SK-N-SH (cell line): ENCODE measurements around the gene DAB1. TPM values are rescaled to one million over a fixed set of nuclear protein-coding genes. Genes with fewer than 3 reads are reported as not detected.

Source experiments
- CTCF ChIA-PET: fragments of 300-600, 350-600 bp; formaldehyde crosslinking; extraction: SDS; loops from one replicate; lab custom pipeline; 2021; lab: Yijun Ruan, JAX
- POLR2A ChIA-PET: fragments of 350-600 bp; sonication (Branson Sonifier 250); formaldehyde crosslinking; extraction: SDS; loops from one replicate; lab custom pipeline; 2020; ENCODE audit warnings: antibody characterized with exemption, inconsistent platforms; lab: Yijun Ruan, JAX
- DNase-seq: peaks from one replicate; pipeline ENCODE4 v3.0.0; 2012
- H2AFZ ChIP-seq: fragments of 200-600 bp; sonication (generic); 2 replicates; pipeline ENCODE4 v1.8.1; 2016; ENCODE audit warnings: antibody characterized with exemption, mild to moderate bottlenecking, low read depth
- H3F3A ChIP-seq: fragments of 200-600 bp; sonication (generic); replicated peaks from 2 replicates; pipeline ENCODE3; 2016; ENCODE audit warnings: antibody characterized with exemption, mild to moderate bottlenecking; ENCODE audit not compliant: insufficient read depth
- H3K27ac ChIP-seq, 2 experiments: fragments of 200-500 bp in 1 of 2; fragments of 200-600 bp in 1 of 2; sonication (Bioruptor generic) in 1 of 2; sonication (generic), shearing (Covaris generic) in 1 of 2; 2 replicates each; pipeline versions ENCODE4 v1.5.1 to v1.6.1; 2014 to 2016; ENCODE audit warnings: low read depth in 2 of 2, inconsistent platforms in 1 of 2, low read length in 1 of 2, mild to moderate bottlenecking in 1 of 2, mixed read lengths in 1 of 2
- H3K27me3 ChIP-seq: fragments of 200-600 bp; sonication (generic), shearing (Covaris generic); 2 replicates; pipeline ENCODE4 v1.6.1; 2016; ENCODE audit warnings: mixed run types; ENCODE audit not compliant: insufficient read depth
- H3K36me3 ChIP-seq, 2 experiments: fragments of 200-500 bp in 1 of 2; fragments of 200-600 bp in 1 of 2; sonication (Bioruptor generic) in 1 of 2; sonication (generic) in 1 of 2; replicated peaks in 1 of 2; 2 replicates each; pipeline versions ENCODE3 to v1.5.1; 2014 to 2016; ENCODE audit warnings: low read length in 1 of 2, mild to moderate bottlenecking in 1 of 2; ENCODE audit not compliant: insufficient read depth in 2 of 2, control insufficient read depth in 1 of 2
- H3K4me1 ChIP-seq, 2 experiments: fragments of 200-500 bp in 1 of 2; fragments of 200-600 bp in 1 of 2; sonication (Bioruptor generic) in 1 of 2; sonication (generic), shearing (Covaris generic) in 1 of 2; 2 replicates each; pipeline versions ENCODE4 v1.5.1 to v1.6.1; 2014 to 2016; ENCODE audit warnings: low read depth in 1 of 2, low read length in 1 of 2, mixed run types in 1 of 2; ENCODE audit not compliant: insufficient read depth in 2 of 2, control insufficient read depth in 1 of 2
- H3K4me2 ChIP-seq: fragments of 200-600 bp; sonication (generic), shearing (Covaris generic); 2 replicates; pipeline ENCODE4 v1.6.1; 2017; ENCODE audit warnings: mixed run types
- H3K4me3 ChIP-seq, 2 experiments: fragments of 200-500 bp in 1 of 2; fragments of 200-600 bp in 1 of 2; sonication (Bioruptor generic) in 1 of 2; sonication (generic), shearing (Covaris generic) in 1 of 2; 2 replicates each; pipeline versions ENCODE4 v1.5.1 to v1.8.1; 2014 to 2016; ENCODE audit warnings: low read depth in 2 of 2, inconsistent platforms in 1 of 2, low read length in 1 of 2, mild to moderate bottlenecking in 1 of 2, mixed read lengths in 1 of 2, moderate library complexity in 1 of 2
- H3K79me2 ChIP-seq: fragments of 200-600 bp; sonication (generic); 2 replicates; pipeline ENCODE4 v1.8.1; 2017; ENCODE audit warnings: mild to moderate bottlenecking; ENCODE audit not compliant: insufficient read depth
- H3K9ac ChIP-seq: fragments of 200-600 bp; sonication (generic); 2 replicates; pipeline ENCODE4 v1.6.1; 2017; ENCODE audit warnings: mixed run types
- H3K9me2 ChIP-seq: fragments of 200-600 bp; sonication (generic); 2 replicates; pipeline ENCODE4 v1.6.1; 2017; ENCODE audit warnings: mixed run types
- H3K9me3 ChIP-seq: fragments of 200-600 bp; sonication (generic); 2 replicates; pipeline ENCODE4 v1.6.1; 2017; ENCODE audit warnings: mixed run types, mild to moderate bottlenecking, moderate library complexity
- H4K20me1 ChIP-seq: fragments of 200-600 bp; sonication (generic); 2 replicates; pipeline ENCODE4 v1.6.1; 2017; ENCODE audit warnings: mild to moderate bottlenecking, mixed run types; ENCODE audit not compliant: insufficient read depth
- CHD2 ChIP-seq: fragments of 150-350 bp; IDR thresholded peaks from 2 replicates; pipeline ENCODE4 v1.6.1; 2018; ENCODE audit warnings: low read length; ENCODE audit not compliant: partially characterized antibody
- ELF1 ChIP-seq: IDR thresholded peaks from 2 replicates; pipeline ENCODE4 v1.4.0; 2012
- FOXJ3 ChIP-seq: sonication (generic); formaldehyde crosslinking; IDR thresholded peaks from 2 replicates; pipeline ENCODE4 v1.5.1; 2020; ENCODE audit warnings: mild to moderate bottlenecking, missing genetic modification reagents
- GATA2 ChIP-seq: sonication (generic); formaldehyde crosslinking; IDR thresholded peaks from 2 replicates; pipeline ENCODE4 v1.5.0; 2020; ENCODE audit warnings: mild to moderate bottlenecking, missing genetic modification reagents
- IRF3 ChIP-seq: fragments of 150-350 bp; IDR thresholded peaks from 2 replicates; pipeline ENCODE4 v1.6.1; 2016; ENCODE audit warnings: mild to moderate bottlenecking, low read depth, low read length
- MXI1 ChIP-seq: IDR thresholded peaks from 2 replicates; pipeline ENCODE4 v1.6.1; 2012; ENCODE audit warnings: mild to moderate bottlenecking, low read depth, low read length, improper control_type of control experiment
- NFIC ChIP-seq: IDR thresholded peaks from 2 replicates; pipeline ENCODE4 v1.4.0; 2012; ENCODE audit warnings: borderline replicate concordance
- PBX3 ChIP-seq: IDR thresholded peaks from 2 replicates; pipeline ENCODE4; 2012
- RAD21 ChIP-seq: IDR thresholded peaks from 2 replicates; pipeline ENCODE4 v1.6.1; 2012; ENCODE audit warnings: mild to moderate bottlenecking, low read length
- REST ChIP-seq: IDR thresholded peaks from 2 replicates; pipeline ENCODE4 v1.6.1; 2012; ENCODE audit warnings: mild to moderate bottlenecking, low read depth, low read length, moderate library complexity
- RXRA ChIP-seq: IDR thresholded peaks from 2 replicates; pipeline ENCODE4 v1.4.0; 2012; ENCODE audit warnings: low read depth, mild to moderate bottlenecking, borderline replicate concordance
- SIN3A ChIP-seq: IDR thresholded peaks from 2 replicates; pipeline ENCODE4 v1.6.1; 2012; ENCODE audit warnings: low read depth, mild to moderate bottlenecking, low read length, moderate library complexity, borderline replicate concordance
- YY1 ChIP-seq: IDR thresholded peaks from 2 replicates; pipeline ENCODE4 v1.4.0; 2012; ENCODE audit warnings: low read depth, mild to moderate bottlenecking
- ZBTB33 ChIP-seq: IDR thresholded peaks from 2 replicates; pipeline ENCODE4 v1.4.0; 2012; ENCODE audit warnings: low read depth, borderline replicate concordance
- WGBS: methylation state at CpG from one replicate; pipeline ENCODE4 v1.1.6; 2017; ENCODE audit warnings: low lambda C conversion rate; 5-methylcytosine and 5-hydroxymethylcytosine counted together
- polyA plus RNA-seq, 3 experiments: library from polyadenylated mRNA; depleted of rRNA; stranded (reverse); fragments of >200 nt; gene quantifications; 2 replicates each; pipeline ENCODE4 v1.2.3, GENCODE V29; 2012

The DAB1 gene
- polyA plus RNA-seq, 1 of the 3 experiments (the other 2 are of a cell fraction): 2.9 TPM

GRCh38 chr1:57019236-57019839, 404.5 kb downstream of the DAB1 start:
- no peak overlapping the region for H3K27ac ChIP-seq
- no peak overlapping the region for H3K9ac ChIP-seq
- WGBS: 75% methylated on average over 5 of the region's 5 CpGs
- DNase-seq: no peak
- H2AFZ ChIP-seq: no peak overlapping the region
- no peaks in the 10 kb centered on the region for H3K36me3 ChIP-seq
- no peaks in the 10 kb centered on the region for H3K27me3 ChIP-seq
- no peaks in the 10 kb centered on the region for H4K20me1 ChIP-seq
- no peaks in the 10 kb centered on the region for H3K9me3 ChIP-seq
- H3K4me1 ChIP-seq: peaks cover 0 to 5% of the 10 kb centered on the region in 2 experiments; a peak in 1 of 4 replicates
- H3K9me2 ChIP-seq: no peaks in the 10 kb centered on the region
- H3K79me2 ChIP-seq: no peaks in the 10 kb centered on the region
- no peak overlapping the region for H3K4me3 ChIP-seq
- H3K4me2 ChIP-seq: no peak overlapping the region
- ChIA-PET POLR2A (no interaction called here), CTCF (no interaction called here)
- TF ChIP-seq SIN3A: no peak
- no peak for TF ChIP-seq GATA2
- no peak for TF ChIP-seq ELF1
- no peak for TF ChIP-seq PBX3
- no peaks in the 10 kb centered on the region for H3F3A ChIP-seq

- H3F3A ChIP-seq: no peaks in the 10 kb centered on the region
- H3K9me3 ChIP-seq: no peaks in the 10 kb centered on the region
- no peaks in the 10 kb centered on the region for H4K20me1 ChIP-seq
- H3K9ac ChIP-seq: no peak overlapping the region
- ChIA-PET POLR2A (no interaction called here), CTCF (no interaction called here)
- H2AFZ ChIP-seq: no peak overlapping the region
- 72% methylated on average over 2 of the region's 2 CpGs for WGBS
- no peaks in the 10 kb centered on the region for H3K36me3 ChIP-seq
- no peak for DNase-seq
- H3K4me1 ChIP-seq: peaks cover 0 to 5% of the 10 kb centered on the region in 2 experiments; a peak in 1 of 4 replicates
- H3K4me3 ChIP-seq: no peak overlapping the region
- H3K79me2 ChIP-seq: no peaks in the 10 kb centered on the region
- no peaks in the 10 kb centered on the region for H3K9me2 ChIP-seq
- TF ChIP-seq YY1 (no peak), MXI1 (no peak), RXRA (no peak), NFIC (no peak), ZBTB33 (no peak), CHD2 (no peak), RAD21 (no peak), IRF3 (no peak), FOXJ3 (no peak), REST (no peak), ELF1 (no peak)
- no peaks in the 10 kb centered on the region for H3K27me3 ChIP-seq
- H3K27ac ChIP-seq: no peak overlapping the region
- H3K4me2 ChIP-seq: no peak overlapping the region
These were observed 405.7 kb downstream of the DAB1 start for GRCh38 chr1:57018119-57018518.
